GM10266 (cell line): ENCODE results near the gene ADO.
"Not testable (repeated sequence)": the region's sequence is repeated elsewhere in the genome, so short reads cannot be mapped to it uniquely, and the experiment has no call there.

Source experiments
- DNase-seq: peaks from one replicate; pipeline ENCODE4 v3.0.0; 2012; ENCODE audit errors: extremely low spot score
- CTCF ChIP-seq: IDR thresholded peaks from 2 replicates; pipeline ENCODE4 v1.5.1; 2012; ENCODE audit warnings: mild to moderate bottlenecking, low read depth; ENCODE audit not compliant: control insufficient read depth, insufficient read depth; ENCODE audit errors: missing control alignments

Gene ADO

GRCh38 chr10:62764011-62764410, 40.5 kb upstream of the ADO start:
- no peak for TF ChIP-seq CTCF
- DNase-seq, result no peak

- DNase-seq, result no peak
- TF ChIP-seq CTCF, result no peak
These were observed 38.8 kb upstream of the ADO start for GRCh38 chr10:62765726-62766125.

- no peak for TF ChIP-seq CTCF
- no peak for DNase-seq
These were observed 38.1 kb upstream of the ADO start for GRCh38 chr10:62766386-62766785.

GRCh38 chr10:62769574-62770242, 34.8 kb upstream of the ADO start:
- no peak for TF ChIP-seq CTCF
- DNase-seq, result peak; percentile 16

GRCh38 chr10:62772186-62772974, 32.1 kb upstream of the ADO start:
- TF ChIP-seq CTCF, result no peak
- no peak for DNase-seq

- no peak for DNase-seq
- TF ChIP-seq CTCF, result no peak
These were observed 26.4 kb upstream of the ADO start for GRCh38 chr10:62778125-62778524.

GRCh38 chr10:62779487-62780248, 24.9 kb upstream of the ADO start:
- DNase-seq, result peak; percentile 72
- no peak for TF ChIP-seq CTCF

GRCh38 chr10:62784537-62784936, 20.0 kb upstream of the ADO start:
- DNase-seq, result not testable (repeated sequence)

GRCh38 chr10:62788285-62788684, 16.2 kb upstream of the ADO start:
- DNase-seq, result not testable (repeated sequence)
